HG03045 (cell line): ENCODE measurements around the gene ACSM5.
"Not testable (repeated sequence)": the region's sequence is repeated elsewhere in the genome, so short reads cannot be mapped to it uniquely, and the experiment has no call there.

Experiments used
- ATAC-seq: cut with Tn5 transposase; IDR thresholded peaks from one replicate; pipeline ENCODE4 v1.9.1; 2021; ENCODE audit warnings: mild to moderate bottlenecking, moderate library complexity; ENCODE audit not compliant: unreplicated experiment

The ACSM5 gene

GRCh38 chr16:20446652-20447393, 37.5 kb downstream of the ACSM5 start:
- not testable (repeated sequence) for ATAC-seq

- ATAC-seq = not testable (repeated sequence)
Observed at GRCh38 chr16:20451364-20451763, 42.0 kb downstream of the ACSM5 start, which contains the start of gene ACSM2A. ACSM2A (plus strand) TSS chr16:20451521; CDS start chr16:20460115, 8,594 bp downstream.

GRCh38 chr16:20453633-20454032, 44.3 kb downstream of the ACSM5 start:
- not testable (repeated sequence) for ATAC-seq

GRCh38 chr16:20459227-20459626, 49.9 kb downstream of the ACSM5 start:
- not testable (repeated sequence) for ATAC-seq

- ATAC-seq = not testable (repeated sequence)
Observed at GRCh38 chr16:20460313-20460712, 51.0 kb downstream of the ACSM5 start.

- not testable (repeated sequence) for ATAC-seq
Observed at GRCh38 chr16:20468954-20469353, 59.6 kb downstream of the ACSM5 start.

GRCh38 chr16:20469930-20470329, 60.6 kb downstream of the ACSM5 start:
- not testable (repeated sequence) for ATAC-seq

GRCh38 chr16:20470732-20471131, 61.4 kb downstream of the ACSM5 start:
- not testable (repeated sequence) for ATAC-seq

GRCh38 chr16:20477188-20477744, 67.9 kb downstream of the ACSM5 start:
- ATAC-seq = not testable (repeated sequence)

GRCh38 chr16:20483989-20484388, 74.7 kb downstream of the ACSM5 start:
- not testable (repeated sequence) for ATAC-seq

- ATAC-seq = no peak
Observed at GRCh38 chr16:20484726-20485125, 75.4 kb downstream of the ACSM5 start.

- ATAC-seq = no peak
Observed at GRCh38 chr16:20485408-20485807, 76.1 kb downstream of the ACSM5 start.
